Omental fat pad (tissue), 4 donors: ENCODE measurements around the gene SOAT2. TPM values are rescaled to one million over a fixed set of nuclear protein-coding genes. Genes with fewer than 3 reads are reported as not detected.

Experiments used
- ATAC-seq: fragments of 150-250 bp; one replicate; pipeline ENCODE4 v1.9.1; 2016; ENCODE audit warnings: mild to moderate bottlenecking, moderate library complexity; ENCODE audit not compliant: low FRiP score
- DNase-seq: peaks from one replicate; pipeline ENCODE4 v3.0.0-alpha.2; 2019; ENCODE audit warnings: low spot score
- CTCF ChIP-seq, 3 donors: fragments of 450-650 bp; IDR thresholded peaks; one replicate each; pipeline ENCODE4 v1.5.1; 2016 to 2017; ENCODE audit warnings: antibody characterized with exemption in 3 of 3, mild to moderate bottlenecking in 3 of 3, moderate library complexity in 2 of 3
- total RNA-seq, 4 donors: library from RNA; depleted of rRNA; stranded (reverse); fragments of >200 nt; gene quantifications; one replicate each; pipeline ENCODE4 v1.1.0, GENCODE V29; 2016

SOAT2 gene
- total RNA-seq, 4 donors from 2014 or later, result not detected

- no peak for DNase-seq
- no peak for TF ChIP-seq CTCF (IDR thresholded peaks at IDR 0.05)
Measured at GRCh38 chr12:53067074-53067992, 36.0 kb upstream of the SOAT2 start.

GRCh38 chr12:53067993-53068770 lies 35.1 kb upstream of the SOAT2 start:
- no peak for ATAC-seq
- no peak for DNase-seq
- no peak for TF ChIP-seq CTCF (IDR thresholded peaks at IDR 0.05)

More at GRCh38 chr12:53067074-53067992, 36.0 kb upstream of the SOAT2 start:
- no peak for ATAC-seq

- no peak for DNase-seq
- no peak for TF ChIP-seq CTCF (IDR thresholded peaks at IDR 0.05)
- peak; percentile 13 for ATAC-seq
Measured at GRCh38 chr12:53068811-53069585, 34.3 kb upstream of the SOAT2 start.

- ATAC-seq (peak; percentile 18), DNase-seq (no peak)
- no peak for TF ChIP-seq CTCF (IDR thresholded peaks at IDR 0.05)
Measured at GRCh38 chr12:53069621-53070410, 33.5 kb upstream of the SOAT2 start.

GRCh38 chr12:53070877-53071492 lies 32.3 kb upstream of the SOAT2 start:
- no peak for DNase-seq
- ATAC-seq, result no peak
- no peak for TF ChIP-seq CTCF (IDR thresholded peaks at IDR 0.05)
